Posterior cingulate gyrus (tissue), 11 donors: ENCODE measurements around the gene ADAM19.
"Not testable (repeated sequence)": the region's sequence is repeated elsewhere in the genome, so short reads cannot be mapped to it uniquely, and the experiment has no call there.

Source experiments
- DNase-seq, 10 donors: peaks; one replicate each; pipeline versions ENCODE4 v3.0.0 to v3.0.0-alpha.2; 2020 to 2021; ENCODE audit warnings: mixed read lengths in 3 of 10
- intact Hi-C: fragments of 100-400 bp; cut with DNase I; formaldehyde crosslinking; loops from one replicate; pipeline ENCODE4 v1.15.1; 2023

ADAM19 gene

DNA sequence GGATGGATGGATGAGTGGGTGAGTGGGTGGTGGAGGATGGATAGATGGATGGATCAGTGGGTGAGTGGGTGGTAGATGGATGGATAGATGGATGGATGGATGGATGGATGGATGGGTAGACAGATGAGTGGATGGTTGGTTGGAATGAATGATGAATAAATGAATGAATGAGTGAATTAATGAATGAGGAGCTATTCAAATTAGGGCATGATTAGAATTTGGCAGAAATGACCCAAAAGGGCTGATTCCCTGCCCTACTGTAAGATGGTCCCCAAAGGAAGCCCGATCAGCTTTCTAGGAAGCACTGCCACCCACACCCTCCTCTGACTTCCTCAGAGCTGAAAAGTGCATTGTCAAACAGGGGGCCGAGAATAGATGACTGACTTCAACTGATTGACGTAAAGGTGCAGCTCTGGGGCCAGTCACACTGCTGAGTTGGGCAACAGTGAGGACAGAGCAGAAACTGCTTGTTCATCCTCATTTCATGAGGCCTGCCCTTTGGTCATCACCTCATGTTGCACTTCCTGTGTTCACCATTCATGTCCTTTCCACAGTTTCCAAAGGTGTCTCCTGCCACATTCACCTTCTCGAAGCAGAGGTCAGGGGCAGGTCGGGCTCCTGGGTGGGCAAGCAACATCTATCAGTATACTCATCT lies 81.3 kb downstream of the ADAM19 start:
- intact Hi-C loops, result no loop called here
- no peak for DNase-seq

DNA sequence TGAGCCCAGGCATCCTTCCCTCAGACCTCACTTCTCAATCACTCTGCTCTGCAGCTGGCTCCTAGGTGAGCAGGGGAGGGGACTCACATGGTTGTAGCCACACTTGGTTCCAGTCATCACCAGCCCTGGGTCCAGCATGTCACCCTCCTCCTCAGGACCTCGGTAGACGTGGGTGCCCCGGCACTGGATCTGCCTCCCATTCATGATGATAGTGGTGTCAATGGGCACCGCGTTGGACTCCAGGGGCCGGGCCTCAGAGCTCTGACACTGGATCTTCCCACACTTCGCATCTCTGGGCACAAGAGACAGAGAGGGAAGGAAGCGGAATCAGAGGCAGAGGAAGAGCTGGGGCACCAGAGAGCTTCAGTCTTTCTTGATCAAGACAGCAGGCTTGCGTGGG lies 82.7 kb downstream of the ADAM19 start:
- intact Hi-C loops, result no loop called here
- no peak for DNase-seq

DNA sequence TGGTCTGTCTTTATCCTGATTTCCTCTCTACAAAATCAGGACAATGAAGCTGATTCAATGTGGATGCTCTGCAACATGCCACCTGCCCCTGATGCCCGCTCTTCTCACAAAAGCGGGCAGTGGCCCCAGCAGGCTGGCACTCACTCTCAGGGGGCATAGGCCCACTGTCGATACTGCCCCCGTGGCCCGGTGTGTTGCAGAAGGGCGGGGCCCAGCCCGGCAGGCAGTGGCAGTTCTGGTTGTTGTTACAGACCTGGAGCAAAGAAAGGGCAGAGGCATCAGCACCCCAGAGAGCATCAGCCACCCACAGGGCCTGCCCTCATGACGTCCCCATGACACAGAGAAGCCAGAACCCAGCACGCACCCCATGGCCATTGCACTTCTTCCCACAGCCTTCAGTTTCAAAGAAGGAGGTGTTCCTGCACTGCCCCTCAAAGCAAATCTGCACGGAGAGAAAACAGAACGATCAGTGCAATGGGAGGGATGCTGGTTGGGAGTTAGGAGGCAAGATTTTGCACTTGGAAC lies 84.0 kb downstream of the ADAM19 start:
- intact Hi-C loops, result no loop called here
- peak in 1 of 10 donors; percentile 40 for DNase-seq

DNA sequence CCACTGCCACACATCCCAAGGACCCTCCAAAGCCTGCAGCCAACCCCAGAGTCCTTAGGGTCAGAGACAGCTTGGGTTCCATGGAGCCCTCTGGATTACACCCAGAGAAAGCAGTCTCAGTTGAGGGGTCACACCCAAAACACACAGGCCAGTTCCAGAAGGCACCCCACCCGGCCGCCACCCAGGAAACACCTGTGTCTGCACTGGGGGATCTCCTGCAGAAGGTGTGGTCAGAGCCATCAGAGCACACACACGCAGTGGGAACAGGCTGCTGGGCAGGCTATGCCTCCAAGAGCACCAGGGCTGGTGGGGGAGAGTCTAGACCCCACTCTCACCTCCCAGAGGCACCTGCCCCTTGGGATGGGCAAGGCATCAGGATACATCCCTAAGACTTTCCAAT lies 88.2 kb downstream of the ADAM19 start:
- no peak for DNase-seq
- intact Hi-C loops, result no loop called here

DNA sequence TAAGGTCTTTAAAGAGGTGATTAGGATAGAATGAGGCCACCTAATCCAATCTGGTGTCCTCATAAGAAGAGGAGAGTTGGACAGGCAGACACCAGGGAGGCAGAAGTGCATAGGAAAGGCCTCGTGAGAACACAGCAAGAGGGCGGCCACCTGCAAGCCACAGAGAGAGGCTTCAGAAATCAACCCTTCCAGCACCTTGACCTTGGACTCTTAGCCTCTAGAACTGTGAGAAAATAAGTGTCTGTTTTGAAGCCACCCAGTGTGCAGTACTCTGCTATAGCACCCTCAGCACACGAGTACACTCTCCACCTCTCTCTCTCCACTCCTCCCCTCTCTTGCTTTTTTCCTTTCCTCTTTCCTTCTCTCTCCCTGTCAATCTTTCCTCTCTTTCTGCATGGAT lies 88.7 kb downstream of the ADAM19 start:
- DNase-seq, result no peak
- intact Hi-C loops, result no loop called here

DNA sequence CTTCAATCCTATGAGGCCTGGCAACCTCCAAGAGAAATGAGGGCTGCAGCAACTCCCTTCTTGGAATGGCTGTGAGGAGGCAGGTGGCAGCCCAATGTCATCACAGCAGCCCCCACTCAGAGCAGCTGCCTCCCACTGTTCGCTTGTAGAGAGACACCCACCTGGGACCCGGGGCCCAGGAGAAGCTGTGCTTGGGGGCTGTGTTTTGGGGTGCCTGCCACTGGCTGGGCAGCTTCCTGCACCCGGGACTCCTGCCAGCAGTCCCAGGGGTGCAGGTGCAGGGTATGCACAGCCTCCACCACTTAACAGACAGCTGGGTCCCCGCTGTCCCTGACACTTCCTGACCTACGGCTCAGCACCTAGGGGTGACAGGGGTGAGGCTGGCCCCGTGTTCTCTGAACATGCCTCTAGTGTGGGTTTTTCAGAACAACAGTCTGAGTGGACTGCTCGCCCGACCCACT lies 89.3 kb downstream of the ADAM19 start:
- no peak for DNase-seq
- intact Hi-C loops, result no loop called here

DNA sequence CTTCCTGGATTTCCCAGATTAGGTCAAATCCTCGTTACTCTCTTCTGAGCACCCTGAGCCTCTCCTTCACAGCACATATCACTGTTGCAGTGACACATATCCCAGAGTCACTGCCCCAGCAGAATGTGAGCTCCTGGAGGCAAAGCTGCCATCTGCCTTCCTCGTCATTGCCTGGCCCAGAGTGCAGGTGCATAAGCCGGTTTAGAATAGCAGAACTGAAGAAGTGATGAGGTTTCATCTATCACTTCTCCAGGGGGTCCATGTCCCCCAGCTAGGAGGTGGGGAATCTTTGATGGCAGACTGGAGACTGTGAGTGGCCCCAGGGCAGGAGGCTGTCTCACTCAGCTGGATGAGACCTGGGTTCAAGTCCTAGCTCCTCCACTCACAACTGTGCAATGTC lies 89.8 kb downstream of the ADAM19 start:
- no peak for DNase-seq

DNA sequence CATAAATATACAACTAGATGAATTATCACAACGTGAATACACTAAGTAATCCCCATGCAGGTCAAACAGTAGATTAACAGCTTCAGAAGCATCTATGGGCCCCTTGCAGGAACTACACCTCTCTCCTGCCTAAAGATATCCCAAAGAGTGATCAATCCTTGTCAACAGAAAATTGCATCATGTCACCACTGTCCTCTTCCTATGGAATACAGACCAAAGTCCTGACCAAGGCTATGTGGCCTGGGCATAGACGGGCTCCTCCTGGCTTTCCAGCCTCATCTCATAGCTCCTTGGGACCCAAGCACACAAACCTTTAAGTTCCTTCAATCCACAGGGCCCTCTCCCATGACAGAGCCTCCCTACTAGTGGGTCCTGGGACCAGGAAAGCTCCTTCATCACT lies 90.2 kb downstream of the ADAM19 start:
- no peak for DNase-seq
- intact Hi-C loops, result no loop called here

More for the DNA sequence above, 89.8 kb downstream of the ADAM19 start:
- intact Hi-C loops, result no loop called here

DNA sequence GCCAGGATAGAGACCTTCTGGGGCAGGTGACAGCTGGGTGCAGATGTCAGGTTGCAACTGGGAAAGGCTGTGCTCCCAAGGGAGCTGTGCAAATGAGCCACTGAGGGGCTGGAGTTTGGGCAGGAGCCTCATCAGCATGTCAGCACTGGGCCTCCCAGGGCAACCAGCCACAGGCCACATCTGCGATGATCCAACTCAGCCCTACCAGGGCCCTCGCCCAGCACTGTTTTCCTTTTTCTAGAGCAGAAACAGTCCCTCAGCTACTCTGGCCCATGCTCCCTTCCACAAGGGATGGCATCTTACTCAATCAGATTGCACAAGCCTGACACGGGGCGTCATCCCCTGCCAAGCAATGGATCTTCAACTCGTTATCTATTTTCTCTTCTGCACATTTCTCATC lies 90.8 kb downstream of the ADAM19 start:
- intact Hi-C loops, result no loop called here
- peak in 5 of 10 donors; percentile 19 to 90 (median 43) for DNase-seq

DNA sequence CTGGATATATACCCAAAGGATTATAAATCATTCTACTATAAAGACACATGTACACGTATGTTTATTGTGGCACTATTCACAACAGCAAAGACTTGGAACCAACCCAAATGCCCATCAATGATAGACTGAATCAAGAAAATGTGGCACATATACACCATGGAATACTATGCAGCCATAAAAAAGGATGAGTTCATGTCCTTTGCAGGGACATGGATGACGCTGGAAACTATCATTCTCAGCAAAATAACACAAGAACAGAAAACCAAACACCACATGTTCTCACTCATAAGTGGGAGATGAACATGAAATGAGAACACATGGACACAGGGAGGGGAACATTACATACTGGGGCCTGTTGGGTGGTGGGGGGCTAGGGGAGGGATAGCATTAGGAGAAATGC lies 92.9 kb downstream of the ADAM19 start:
- intact Hi-C loops, DNase-seq: not testable (repeated sequence)

DNA sequence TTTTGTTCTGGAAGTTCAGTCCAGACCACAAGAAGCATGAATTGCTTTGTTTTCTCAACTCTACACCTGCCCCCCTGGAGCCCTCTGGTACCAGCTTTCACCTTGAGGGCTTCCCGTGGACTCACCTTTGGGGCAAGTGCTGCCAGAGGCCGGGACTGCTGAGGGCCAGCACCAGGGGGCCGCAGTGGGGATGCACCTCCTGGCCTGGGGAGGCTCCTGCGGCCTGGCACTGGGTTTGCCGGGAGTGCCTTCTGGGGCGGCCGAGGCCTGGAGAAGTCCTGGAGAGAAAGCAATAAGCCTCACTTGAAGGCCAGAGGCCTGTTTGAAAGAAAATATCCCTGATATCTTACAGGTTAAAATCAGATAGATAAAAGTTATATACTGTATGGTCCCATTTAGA lies 93.9 kb downstream of the ADAM19 start:
- intact Hi-C loops, result no loop called here
- DNase-seq, result no peak

DNA sequence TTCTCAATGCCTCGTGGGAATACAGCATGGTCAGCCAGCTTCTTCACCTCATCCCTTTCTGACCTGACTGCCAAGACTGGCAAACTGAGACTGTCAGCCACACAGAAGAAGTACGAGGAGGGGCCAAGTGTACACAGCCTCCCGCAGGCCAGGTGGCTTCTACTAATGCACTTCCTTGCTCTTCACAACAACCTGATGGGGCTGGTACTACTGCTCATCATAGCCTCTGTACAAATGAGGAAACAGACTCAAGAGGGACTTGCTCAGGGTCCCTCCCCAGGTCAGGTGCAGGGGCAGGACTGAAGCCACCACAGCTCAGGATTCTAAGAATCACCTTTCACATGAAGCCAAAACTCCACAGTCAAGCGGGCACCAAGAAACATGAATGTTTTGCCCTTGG lies 94.3 kb downstream of the ADAM19 start:
- intact Hi-C loops, result no loop called here
- DNase-seq, result no peak

DNA sequence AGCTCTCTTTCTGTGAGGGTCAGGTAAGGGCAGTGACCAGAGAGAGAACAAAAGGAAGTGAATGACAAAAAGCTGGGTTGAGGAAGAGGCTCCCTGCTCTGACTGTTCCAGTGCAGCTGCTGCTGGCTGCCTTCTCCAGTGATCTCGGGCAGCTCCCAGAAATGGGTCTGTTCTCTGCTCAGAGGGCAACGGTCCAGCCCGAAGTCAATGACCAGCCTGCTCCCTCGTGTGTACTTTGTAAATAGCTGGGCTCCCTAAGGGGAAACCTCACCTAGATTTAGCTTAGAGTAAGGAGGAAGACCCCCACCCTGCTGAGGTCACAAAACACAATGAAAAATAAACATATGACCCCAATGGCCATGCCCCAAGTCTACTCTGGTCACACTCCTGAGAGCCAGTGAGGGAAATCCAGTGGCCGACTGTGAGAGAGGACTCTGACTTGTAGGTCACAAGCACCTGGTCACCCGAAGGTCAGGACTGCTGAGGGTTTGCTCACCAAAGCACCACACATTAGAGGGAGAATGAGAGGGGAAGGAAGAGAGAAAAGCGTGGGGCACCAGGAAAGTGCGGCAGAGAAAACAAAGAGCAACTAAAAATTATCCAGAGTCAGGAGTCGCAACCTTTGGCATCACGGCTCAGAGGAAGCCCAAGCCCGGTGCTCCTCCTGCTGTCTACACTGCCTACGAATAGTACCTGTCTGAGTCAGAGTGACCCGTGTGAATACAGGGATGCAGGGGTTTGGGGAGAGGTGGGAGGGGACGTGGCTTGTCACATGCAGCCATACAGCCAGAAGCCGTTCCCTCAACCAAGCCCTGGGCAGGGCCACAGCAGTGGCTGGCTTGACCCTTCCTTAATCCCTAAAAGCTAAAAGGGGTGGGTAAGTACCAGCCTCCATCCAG lies 95.7 kb downstream of the ADAM19 start:
- intact Hi-C loops, result loop anchor here (5.0 kb wide), 2 partner anchors 153 to 237 kb away; no protein-coding TSS in a partner anchor
- DNase-seq, result no peak

DNA sequence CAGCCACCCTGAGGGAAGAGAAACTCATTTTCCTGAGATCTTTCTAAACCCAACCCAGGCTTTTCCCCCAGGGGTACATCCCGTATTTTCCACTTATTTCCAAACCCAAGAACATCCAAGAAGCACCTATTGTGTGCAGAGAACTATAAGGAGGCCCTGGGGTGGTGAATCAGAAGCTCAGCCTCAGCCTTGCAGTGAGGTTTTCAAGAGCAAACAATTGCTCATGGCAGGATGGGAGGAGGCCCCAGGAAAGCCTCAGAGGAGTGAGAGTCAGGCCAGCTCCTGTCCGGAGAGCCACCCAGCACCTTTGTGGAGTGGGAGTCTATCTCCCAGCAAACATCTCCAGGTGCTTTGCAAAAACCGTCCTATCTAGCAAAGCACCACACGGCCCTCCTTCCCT lies 96.4 kb downstream of the ADAM19 start:
- intact Hi-C loops, result loop anchor here (5.0 kb wide), 2 partner anchors 152 to 238 kb away; no protein-coding TSS in a partner anchor
- DNase-seq, result no peak

DNA sequence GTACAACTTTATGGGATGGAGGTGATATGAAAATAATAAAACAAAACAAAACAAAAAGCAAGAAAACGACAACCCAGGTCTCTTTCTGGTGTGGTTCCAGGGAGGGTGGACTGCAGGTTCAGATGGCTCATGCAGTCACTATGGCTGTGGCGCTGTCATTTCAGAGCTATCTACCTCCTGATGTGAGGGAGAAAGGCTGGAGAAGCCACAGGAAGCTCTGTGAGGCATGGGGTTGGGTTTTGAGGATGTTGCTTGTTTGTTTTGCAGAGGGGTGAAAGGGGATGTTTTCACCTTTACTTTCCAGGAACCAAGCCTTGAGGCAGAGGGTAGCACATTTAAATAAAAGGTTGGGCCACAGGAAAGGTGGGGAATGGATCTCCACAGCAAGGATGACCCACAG lies 96.8 kb downstream of the ADAM19 start:
- intact Hi-C loops, result loop anchor here (5.0 kb wide), 2 partner anchors 151 to 239 kb away; no protein-coding TSS in a partner anchor
- DNase-seq, result no peak

DNA sequence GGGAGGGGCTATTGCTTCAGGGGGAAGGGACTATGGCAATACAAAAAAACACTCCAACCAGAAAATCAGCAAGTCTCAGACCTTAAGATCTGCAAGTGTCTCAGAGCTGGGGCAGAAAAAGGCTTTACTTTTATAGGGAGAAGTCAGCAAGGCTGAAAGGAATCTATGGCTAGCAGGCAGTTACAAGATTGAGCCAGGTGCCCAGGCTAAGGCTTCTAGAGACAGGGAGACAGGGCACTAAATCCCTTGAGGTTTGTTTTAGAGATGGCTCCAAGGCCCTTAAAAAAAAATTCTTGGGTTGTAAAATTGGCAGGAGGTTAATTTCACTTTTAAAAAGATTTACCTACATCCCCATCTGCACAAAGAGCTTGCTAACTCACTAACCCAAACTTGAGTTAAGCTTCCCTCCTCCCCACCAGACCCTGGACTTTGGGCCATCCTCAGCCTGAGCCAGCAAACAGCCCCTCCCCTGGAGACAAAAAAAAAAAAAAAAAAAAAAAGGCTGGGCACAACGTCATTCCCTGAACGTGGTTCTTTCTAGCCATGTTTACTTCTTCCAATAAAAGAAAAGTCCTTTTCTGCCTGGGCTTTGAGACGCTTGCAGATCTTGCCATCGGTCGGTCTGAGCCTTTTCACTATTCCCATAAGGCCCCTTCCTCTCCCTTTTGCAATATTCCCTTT lies 97.6 kb downstream of the ADAM19 start:
- no peak for DNase-seq
- intact Hi-C loops, result loop anchor here (1.0 to 5.0 kb wide), 4 partner anchors 47 to 239 kb away; no protein-coding TSS in a partner anchor

DNA sequence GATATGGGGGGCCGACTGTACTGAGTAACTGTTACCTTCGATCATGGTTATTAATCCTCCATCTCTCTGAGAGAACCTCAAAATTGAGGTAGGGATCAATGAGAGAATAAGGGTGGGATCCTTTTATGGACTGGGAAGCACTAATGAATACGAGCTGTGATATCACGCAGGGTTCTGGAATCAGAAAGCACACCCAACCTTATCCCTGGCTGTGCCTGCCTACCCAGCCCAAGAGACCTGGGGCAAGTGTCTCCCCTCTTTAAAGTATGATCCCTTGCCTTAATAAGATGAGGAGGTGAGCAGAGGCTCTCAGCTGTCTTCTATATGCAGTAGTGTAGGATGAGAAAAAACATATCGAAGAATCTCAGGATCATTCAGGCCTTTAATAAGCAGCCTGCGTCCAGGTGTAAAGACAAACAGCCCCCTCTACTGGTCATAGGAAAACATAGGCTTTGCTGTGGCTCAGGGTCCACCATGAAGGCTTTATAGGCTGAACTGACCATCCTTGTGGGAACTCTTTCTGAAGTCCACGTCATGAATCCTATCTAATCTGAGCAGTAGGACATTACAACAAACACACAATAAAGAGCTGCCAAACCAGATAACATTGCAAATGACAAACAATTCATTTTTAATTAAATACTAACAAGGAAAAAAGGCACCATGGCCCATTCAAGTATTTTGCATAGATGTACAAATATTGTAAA lies 98.7 kb downstream of the ADAM19 start:
- intact Hi-C loops, result loop anchor here (1.0 to 5.0 kb wide), 4 partner anchors 46 to 240 kb away; no protein-coding TSS in a partner anchor
- DNase-seq, result peak in 3 of 10 donors; percentile 37 to 57 (median 45)

DNA sequence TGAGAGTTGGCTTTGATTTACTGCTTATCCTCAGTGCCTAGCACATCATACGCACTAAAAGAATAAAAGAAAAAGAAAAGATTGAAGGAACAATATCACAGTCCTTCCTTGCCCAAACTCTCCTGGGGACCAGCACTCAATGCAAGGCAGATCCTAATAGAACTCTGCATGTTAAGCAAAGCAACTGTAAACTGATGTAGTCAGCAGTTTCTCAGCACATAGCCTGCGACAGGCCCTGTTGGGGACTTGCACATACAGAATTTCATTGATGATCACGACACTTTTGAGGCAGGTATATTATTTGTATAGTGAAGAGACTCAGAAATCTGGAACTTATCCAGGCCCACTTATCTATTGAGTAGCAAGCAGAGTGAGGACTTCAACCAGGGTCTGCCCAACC lies 100.1 kb downstream of the ADAM19 start:
- intact Hi-C loops, result loop anchor here (5.0 kb wide), 2 partner anchors 148 to 242 kb away; no protein-coding TSS in a partner anchor
- DNase-seq, result no peak

DNA sequence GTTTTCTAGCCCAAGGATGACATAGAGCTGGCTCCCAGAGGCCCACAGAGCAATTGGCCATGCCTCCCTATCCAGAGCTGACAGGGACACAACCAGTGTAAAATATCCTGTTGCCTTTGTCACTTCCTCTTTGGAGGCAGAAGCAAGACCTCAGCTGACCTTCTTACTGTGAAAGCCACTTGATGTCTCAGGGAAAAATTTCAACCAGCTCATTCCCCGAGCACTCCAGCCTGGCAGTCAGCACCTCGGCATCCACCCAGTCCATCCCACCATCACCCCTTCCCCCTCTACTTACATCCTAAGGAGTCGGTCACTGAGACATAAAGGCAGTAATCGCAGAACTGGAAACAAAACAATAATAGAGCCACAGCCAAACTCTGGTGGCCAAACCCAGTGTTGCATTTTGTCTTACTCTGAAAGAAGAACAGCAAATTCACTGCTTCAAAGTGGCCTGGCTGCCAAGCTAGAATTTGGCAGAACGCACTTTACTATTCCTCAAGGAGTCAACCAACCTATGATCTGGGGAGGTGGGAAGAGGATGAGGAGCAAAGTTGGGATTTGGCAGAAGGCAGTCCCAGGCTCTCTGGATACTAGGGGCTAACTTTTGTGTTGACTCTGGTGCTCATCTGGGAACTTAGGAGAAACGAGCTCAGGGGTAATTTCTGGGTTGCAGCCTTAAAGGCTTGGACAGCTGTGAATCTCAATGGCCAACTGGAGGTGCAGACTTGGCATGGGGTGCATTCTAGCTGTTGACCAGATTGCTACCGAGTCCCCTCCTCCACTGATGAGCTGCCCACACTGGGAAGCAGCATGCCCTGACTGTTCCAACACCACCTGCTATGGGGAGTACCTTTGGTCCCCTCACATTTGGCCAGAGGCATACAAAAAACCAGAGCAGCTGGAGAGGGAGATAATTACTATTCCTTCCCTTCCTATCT lies 101.9 kb downstream of the ADAM19 start:
- DNase-seq, result no peak
- intact Hi-C loops, result no loop called here
